WTC11 (cell line): ENCODE measurements around the gene MTX1.

Experiments used
- KAT7 ChIP-seq: sonication (generic); formaldehyde crosslinking; IDR thresholded peaks from 2 replicates; pipeline ENCODE4 v1.8.1; 2023; ENCODE audit warnings: missing genetic modification reagents, mild to moderate bottlenecking, borderline replicate concordance
- SMAD4 ChIP-seq: sonication (generic); formaldehyde crosslinking; IDR thresholded peaks from 2 replicates; pipeline ENCODE4 v1.8.0; 2022; ENCODE audit warnings: mild to moderate bottlenecking, missing genetic modification reagents
- TEAD4 ChIP-seq: sonication (generic); formaldehyde crosslinking; IDR thresholded peaks from 2 replicates; pipeline ENCODE4 v1.8.0; 2022; ENCODE audit warnings: mild to moderate bottlenecking, missing genetic modification reagents
- TP53 ChIP-seq: sonication (generic); formaldehyde crosslinking; IDR thresholded peaks from 2 replicates; pipeline ENCODE4 v1.8.1; 2023; ENCODE audit warnings: mild to moderate bottlenecking, missing genetic modification reagents
- ZNF263 ChIP-seq: sonication (generic); formaldehyde crosslinking; IDR thresholded peaks from 2 replicates; pipeline ENCODE4 v1.8.1; 2022; ENCODE audit warnings: low read depth, mild to moderate bottlenecking, moderate library complexity, missing genetic modification reagents
- ZNF423 ChIP-seq: fragments of 250-450 bp; sonication (Bioruptor Pico); IDR thresholded peaks from 2 replicates; pipeline ENCODE4 v2.1.2; 2022; ENCODE audit warnings: mild to moderate bottlenecking, moderate library complexity
- TF ChIP-seq, protein P1 (sequence below): fragments of 200-600 bp; IDR thresholded peaks from 2 replicates; pipeline ENCODE4 v1.8.0; 2022; ENCODE audit warnings: antibody characterized with exemption
- TF ChIP-seq, protein P2 (sequence below): sonication (generic); formaldehyde crosslinking; IDR thresholded peaks from 2 replicates; pipeline ENCODE4 v1.8.0; 2022; ENCODE audit warnings: mild to moderate bottlenecking, missing genetic modification reagents

DNA sequence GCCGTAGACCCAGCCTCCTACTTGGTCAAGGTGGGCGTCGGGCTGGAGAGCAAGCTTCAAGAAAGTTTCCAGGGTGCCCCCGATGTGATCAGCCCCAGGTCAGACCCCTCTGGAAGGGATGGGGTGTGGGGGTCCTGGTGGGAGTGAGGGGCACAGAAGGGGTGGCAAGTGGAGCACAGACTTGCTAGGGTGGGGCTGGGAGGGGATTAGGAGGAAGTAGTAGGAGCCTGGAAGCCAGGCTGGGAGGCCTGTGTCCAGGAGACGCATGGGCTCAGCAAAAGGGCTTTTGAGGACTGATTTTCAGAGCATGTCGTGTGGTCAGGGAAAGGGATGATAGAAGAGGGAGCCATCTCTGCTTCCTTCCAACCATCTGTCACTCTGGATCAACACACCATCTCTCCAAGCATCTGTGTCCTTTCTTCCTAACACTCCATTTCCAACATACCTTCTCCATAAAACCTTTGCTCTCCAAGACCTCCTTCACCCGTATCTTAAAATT lies 26.4 kb upstream of the MTX1 start:
- TF ChIP-seq ZNF423 (CRISPR knock-in tag) (no peak), TEAD4 (no peak), TP53 (CRISPR knock-in tag) (no peak), KAT7 (no peak), ZNF263 (CRISPR knock-in tag) (no peak), SMAD4 (no peak)
- TF ChIP-seq, protein P1, sequence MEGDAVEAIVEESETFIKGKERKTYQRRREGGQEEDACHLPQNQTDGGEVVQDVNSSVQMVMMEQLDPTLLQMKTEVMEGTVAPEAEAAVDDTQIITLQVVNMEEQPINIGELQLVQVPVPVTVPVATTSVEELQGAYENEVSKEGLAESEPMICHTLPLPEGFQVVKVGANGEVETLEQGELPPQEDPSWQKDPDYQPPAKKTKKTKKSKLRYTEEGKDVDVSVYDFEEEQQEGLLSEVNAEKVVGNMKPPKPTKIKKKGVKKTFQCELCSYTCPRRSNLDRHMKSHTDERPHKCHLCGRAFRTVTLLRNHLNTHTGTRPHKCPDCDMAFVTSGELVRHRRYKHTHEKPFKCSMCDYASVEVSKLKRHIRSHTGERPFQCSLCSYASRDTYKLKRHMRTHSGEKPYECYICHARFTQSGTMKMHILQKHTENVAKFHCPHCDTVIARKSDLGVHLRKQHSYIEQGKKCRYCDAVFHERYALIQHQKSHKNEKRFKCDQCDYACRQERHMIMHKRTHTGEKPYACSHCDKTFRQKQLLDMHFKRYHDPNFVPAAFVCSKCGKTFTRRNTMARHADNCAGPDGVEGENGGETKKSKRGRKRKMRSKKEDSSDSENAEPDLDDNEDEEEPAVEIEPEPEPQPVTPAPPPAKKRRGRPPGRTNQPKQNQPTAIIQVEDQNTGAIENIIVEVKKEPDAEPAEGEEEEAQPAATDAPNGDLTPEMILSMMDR = no peak
- TF ChIP-seq, protein P2, sequence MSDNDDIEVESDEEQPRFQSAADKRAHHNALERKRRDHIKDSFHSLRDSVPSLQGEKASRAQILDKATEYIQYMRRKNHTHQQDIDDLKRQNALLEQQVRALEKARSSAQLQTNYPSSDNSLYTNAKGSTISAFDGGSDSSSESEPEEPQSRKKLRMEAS (CRISPR knock-in tag) = no peak
